CD14-positive monocyte (primary cell): ENCODE measurements around the gene KRTAP2-3. TPM values are rescaled to one million over a fixed set of nuclear protein-coding genes. Genes with fewer than 3 reads are reported as not detected.

ENCODE experiments used
- DNase-seq, 3 donors: peaks; one replicate each; pipeline ENCODE4 v3.0.0-alpha.2; 2011 to 2022
- H2AFZ ChIP-seq: 2 replicates; pipeline ENCODE4 v1.6.0; 2012; ENCODE audit warnings: mild to moderate bottlenecking, low read depth, low read length, inconsistent platforms; ENCODE audit not compliant: insufficient read depth, poor library complexity, severe bottlenecking
- H3K27ac ChIP-seq, 2 donors: 1 replicate in 1 of 2; 2 replicates in 1 of 2; pipeline ENCODE4 v1.5.1; 2012 to 2013; ENCODE audit warnings: low read length in 2 of 2, control low read depth in 1 of 2, inconsistent platforms in 1 of 2, low read depth in 1 of 2, mild to moderate bottlenecking in 1 of 2
- H3K27me3 ChIP-seq, 2 donors: one replicate each; pipeline versions ENCODE4 v1.6.0 to v1.6.1; 2011 to 2013; ENCODE audit warnings: low read length in 2 of 2; ENCODE audit not compliant: control insufficient read depth in 2 of 2, insufficient read depth in 2 of 2
- H3K36me3 ChIP-seq, 2 donors: replicated peaks in 1 of 2; 1 replicate in 1 of 2; 2 replicates in 1 of 2; pipeline versions ENCODE4 v1.5.1 to v1.6.1; 2012 to 2013; ENCODE audit warnings: low read length in 2 of 2, control low read depth in 1 of 2, inconsistent platforms in 1 of 2, mild to moderate bottlenecking in 1 of 2; ENCODE audit not compliant: insufficient read depth in 2 of 2, control insufficient read depth in 1 of 2
- H3K4me1 ChIP-seq, 2 donors: 1 replicate in 1 of 2; 2 replicates in 1 of 2; pipeline versions ENCODE4 v1.5.1 to v1.6.1; 2012 to 2013; ENCODE audit warnings: low read length in 2 of 2, control low read depth in 1 of 2, inconsistent platforms in 1 of 2, mild to moderate bottlenecking in 1 of 2, moderate library complexity in 1 of 2; ENCODE audit not compliant: insufficient read depth in 2 of 2, control insufficient read depth in 1 of 2
- H3K4me2 ChIP-seq: replicated peaks from 2 replicates; pipeline ENCODE3; 2012; ENCODE audit warnings: low read length, moderate library complexity, mild to moderate bottlenecking; ENCODE audit not compliant: poor library complexity, severe bottlenecking; ENCODE audit errors: extremely low read depth
- H3K4me3 ChIP-seq, 3 experiments: fragments of 200-600 bp in 1 of 3; sonication (generic) in 1 of 3; replicated peaks in 1 of 3; 1 replicate in 2 of 3; 2 replicates in 1 of 3; pipeline ENCODE4 v1.5.1; 2011 to 2013; ENCODE audit warnings: low read length in 3 of 3, mild to moderate bottlenecking in 3 of 3, control low read depth in 2 of 3, low read depth in 2 of 3, inconsistent platforms in 1 of 3, moderate library complexity in 1 of 3
- H3K79me2 ChIP-seq: 2 replicates; pipeline ENCODE4 v1.6.0; 2012; ENCODE audit warnings: mild to moderate bottlenecking, control low read depth, inconsistent platforms, low read length, moderate library complexity; ENCODE audit not compliant: insufficient read depth
- H3K9ac ChIP-seq: 2 replicates; pipeline ENCODE4 v1.6.0; 2017; ENCODE audit warnings: low read length, mild to moderate bottlenecking; ENCODE audit not compliant: insufficient read depth, poor library complexity, severe bottlenecking
- H3K9me3 ChIP-seq, 2 donors: replicated peaks in 1 of 2; 1 replicate in 1 of 2; 2 replicates in 1 of 2; pipeline versions ENCODE4 v1.5.1 to v1.6.1; 2012 to 2013; ENCODE audit warnings: low read length in 2 of 2, control low read depth in 1 of 2; ENCODE audit not compliant: control insufficient read depth in 1 of 2, insufficient read depth in 1 of 2
- H4K20me1 ChIP-seq: 2 replicates; pipeline ENCODE4 v1.6.0; 2012; ENCODE audit warnings: mild to moderate bottlenecking, low read length, control low read depth, moderate library complexity; ENCODE audit not compliant: insufficient read depth
- H3K27ac Mint-ChIP-seq, 7 donors: one replicate each; pipeline ENCODE4 v1.8.0; 2020; ENCODE audit warnings: mild to moderate bottlenecking in 7 of 7, mixed read lengths in 7 of 7, moderate library complexity in 6 of 7, inconsistent platforms in 2 of 7
- H3K27me3 Mint-ChIP-seq, 3 donors: one replicate each; pipeline ENCODE4 v1.8.0; 2021 to 2022; ENCODE audit warnings: low read depth in 3 of 3, mild to moderate bottlenecking in 3 of 3, mixed read lengths in 3 of 3, moderate library complexity in 3 of 3, inconsistent platforms in 1 of 3
- H3K36me3 Mint-ChIP-seq, 2 donors: one replicate each; pipeline ENCODE4 v1.8.0; 2020; ENCODE audit warnings: mixed read lengths in 2 of 2, inconsistent platforms in 1 of 2, mild to moderate bottlenecking in 1 of 2
- H3K4me1 Mint-ChIP-seq: one replicate; pipeline ENCODE4 v1.8.0; 2020; ENCODE audit warnings: mild to moderate bottlenecking, mixed read lengths
- H3K4me3 Mint-ChIP-seq, 2 donors: one replicate each; pipeline ENCODE4 v1.8.0; 2020; ENCODE audit warnings: mild to moderate bottlenecking in 2 of 2, mixed read lengths in 2 of 2, moderate library complexity in 1 of 2
- H3K9me3 Mint-ChIP-seq, 7 donors: one replicate each; pipeline ENCODE4 v1.8.0; 2020 to 2022; ENCODE audit warnings: mixed read lengths in 7 of 7, mild to moderate bottlenecking in 6 of 7, moderate library complexity in 6 of 7, inconsistent platforms in 2 of 7
- CTCF ChIP-seq: fragments of 200-600 bp; IDR thresholded peaks from one replicate; pipeline ENCODE4 v1.8.0; 2022; ENCODE audit warnings: antibody characterized with exemption, mild to moderate bottlenecking
- WGBS: methylation state at CpG from one replicate; pipeline ENCODE4 v1.1.5; 2013; ENCODE audit warnings: missing lambda C conversion rate; ENCODE audit not compliant: insufficient coverage; 5-methylcytosine and 5-hydroxymethylcytosine counted together
- intact Hi-C, 2 donors: fragments of 100-400 bp; cut with micrococcal nuclease; formaldehyde crosslinking; loops; one replicate each; pipeline versions ENCODE4 v1.15.0 to v1.15.1; 2023
- polyA plus RNA-seq, 3 donors: library from polyadenylated mRNA; depleted of rRNA in 1 of 3; unstranded in 2 of 3; stranded (reverse) in 1 of 3; fragments of 300-500 nt in 2 of 3; fragments of >200 nt in 1 of 3; fragmentation: Illumina TruSeq in 2 of 3; gene quantifications; 1 replicate in 2 of 3; 2 replicates in 1 of 3; pipeline ENCODE4 v1.2.3, GENCODE V29; 2012 to 2021

Gene KRTAP2-3
- polyA plus RNA-seq, 3 donors, result not detected

GRCh38 chr17:41019415-41019814, 40.5 kb downstream of the KRTAP2-3 start:
- H3K4me2 ChIP-seq, result no peak overlapping the region
- Mint-ChIP-seq H3K9me3 (peaks cover 0 to 6% (median 0%) of the 10 kb centered on the region in 7 donors), H3K36me3 (no peaks in the 10 kb centered on the region), H3K27ac (no peak overlapping the region), H3K4me1 (no peaks in the 10 kb centered on the region), H3K4me3 (no peak overlapping the region), H3K27me3 (peaks cover 0 to 2% (median 2%) of the 10 kb centered on the region in 3 donors)
- WGBS, result 100% methylated on average over 1 of the region's 3 CpGs
- TF ChIP-seq CTCF, result no peak
- H3K4me3 ChIP-seq, result no peak overlapping the region
- no peaks in the 10 kb centered on the region for H3K79me2 ChIP-seq
- H3K27me3 ChIP-seq, result no peaks in the 10 kb centered on the region
- intact Hi-C loops, result no loop called here
- no peaks in the 10 kb centered on the region for H4K20me1 ChIP-seq
- H3K36me3 ChIP-seq, result no peaks in the 10 kb centered on the region
- DNase-seq, result no peak
- no peak overlapping the region for H2AFZ ChIP-seq
- no peak overlapping the region for H3K27ac ChIP-seq
- H3K9ac ChIP-seq, result no peak overlapping the region
- no peaks in the 10 kb centered on the region for H3K9me3 ChIP-seq
- no peaks in the 10 kb centered on the region for H3K4me1 ChIP-seq

- no CpG with 5 or more reads among the region's 3 CpGs for WGBS
These were observed 41.4 kb downstream of the KRTAP2-3 start for GRCh38 chr17:41018541-41018940.

More at GRCh38 chr17:41018541-41018940, 41.4 kb downstream of the KRTAP2-3 start:
- H4K20me1 ChIP-seq, result no peaks in the 10 kb centered on the region
- no peaks in the 10 kb centered on the region for H3K27me3 ChIP-seq
- Mint-ChIP-seq H3K4me3 (no peak overlapping the region), H3K4me1 (no peaks in the 10 kb centered on the region), H3K36me3 (no peaks in the 10 kb centered on the region), H3K27me3 (peaks cover 0 to 2% (median 2%) of the 10 kb centered on the region in 3 donors), H3K9me3 (peaks cover 0 to 6% (median 0%) of the 10 kb centered on the region in 7 donors), H3K27ac (no peak overlapping the region)
- no peak overlapping the region for H3K9ac ChIP-seq
- DNase-seq, result no peak
- no peaks in the 10 kb centered on the region for H3K4me1 ChIP-seq
- no peaks in the 10 kb centered on the region for H3K36me3 ChIP-seq
- no peak overlapping the region for H3K27ac ChIP-seq
- no peak overlapping the region for H3K4me3 ChIP-seq
- H2AFZ ChIP-seq, result no peak overlapping the region
- no peak overlapping the region for H3K4me2 ChIP-seq
- intact Hi-C loops, result no loop called here
- H3K79me2 ChIP-seq, result no peaks in the 10 kb centered on the region
- H3K9me3 ChIP-seq, result no peaks in the 10 kb centered on the region
- TF ChIP-seq CTCF, result no peak
